8988T (cell line): ENCODE results near the gene TMEM132A.

ENCODE experiments used
- DNase-seq: peaks from one replicate; pipeline ENCODE4 v3.0.0; 2011

The TMEM132A gene

GRCh38 chr11:60924110-60924905, at the start of gene TMEM132A:
TSS of gene TMEM132A (plus strand) at chr11:60924460. CDS start at chr11:60924634, 174 bp downstream.
- DNase-seq: peak; percentile 100

- no peak for DNase-seq
These were observed 48.7 kb upstream of the TMEM132A start for GRCh38 chr11:60875366-60876167.

- no peak for DNase-seq
These were observed 48.1 kb upstream of the TMEM132A start for GRCh38 chr11:60876168-60876485.

GRCh38 chr11:60878245-60879101, 45.8 kb upstream of the TMEM132A start:
- DNase-seq: no peak

GRCh38 chr11:60879104-60879503, 45.2 kb upstream of the TMEM132A start:
- no peak for DNase-seq

GRCh38 chr11:60879971-60880588, 44.2 kb upstream of the TMEM132A start:
- DNase-seq: no peak

GRCh38 chr11:60880643-60881282, 43.5 kb upstream of the TMEM132A start:
- DNase-seq: no peak

GRCh38 chr11:60887556-60887955, 36.7 kb upstream of the TMEM132A start:
- peak; percentile 48 for DNase-seq

- DNase-seq: no peak
These were observed 34.4 kb upstream of the TMEM132A start for GRCh38 chr11:60889869-60890311.

GRCh38 chr11:60890696-60891095, 33.6 kb upstream of the TMEM132A start:
- DNase-seq: no peak

GRCh38 chr11:60891103-60891741, 33.0 kb upstream of the TMEM132A start:
- DNase-seq: no peak

- no peak for DNase-seq
These were observed 28.6 kb upstream of the TMEM132A start for GRCh38 chr11:60895687-60896086.

GRCh38 chr11:60897496-60897895, 26.8 kb upstream of the TMEM132A start:
- no peak for DNase-seq

GRCh38 chr11:60899046-60899936, 25.0 kb upstream of the TMEM132A start:
- no peak for DNase-seq

- DNase-seq: no peak
These were observed 24.3 kb upstream of the TMEM132A start for GRCh38 chr11:60899977-60900376.

- no peak for DNase-seq
These were observed 23.4 kb upstream of the TMEM132A start for GRCh38 chr11:60900673-60901404.

- DNase-seq: no peak
These were observed 21.6 kb upstream of the TMEM132A start for GRCh38 chr11:60902625-60903024.

GRCh38 chr11:60905047-60905446, 19.2 kb upstream of the TMEM132A start:
- no peak for DNase-seq

- no peak for DNase-seq
These were observed 18.6 kb upstream of the TMEM132A start for GRCh38 chr11:60905551-60906113.
